ENCODE measurements around the gene EPS15. TPM values are rescaled to one million over a fixed set of nuclear protein-coding genes. Genes with fewer than 3 reads are reported as not detected.
A peak's percentile ranks its signal among the peaks of the same experiment; 100 is the strongest.
"Not testable (repeated sequence)": the region's sequence is repeated elsewhere in the genome, so short reads cannot be mapped to it uniquely, and the experiment has no call there.

The EPS15 gene
- total RNA-seq, 4 donors from 2014 or later = 53.5 to 106 (median 74.2) TPM

GRCh38 chr1:51414811-51415210, 104.3 kb downstream of the EPS15 start:
- TF ChIP-seq CTCF (IDR thresholded peaks at IDR 0.05) (no peak), POLR2A (IDR thresholded peaks at IDR 0.05) (no peak)
- Histone ChIP-seq H3K9me3 (no peaks in the 10 kb centered on the region), H3K27me3 (no peaks in the 10 kb centered on the region), H3K36me3 (peaks cover 0 to 8% of the 10 kb centered on the region in 2 donors), H3K4me3 (no peak overlapping the region), H3K27ac (no peak overlapping the region), H3K4me1 (peaks cover 0 to 13% (median 5%) of the 10 kb centered on the region in 3 donors)
- ATAC-seq = no peak

GRCh38 chr1:51411820-51412219, 107.2 kb downstream of the EPS15 start:
- H3K27ac ChIP-seq, H3K4me3 ChIP-seq, H3K4me1 ChIP-seq, H3K27me3 ChIP-seq, H3K9me3 ChIP-seq, ATAC-seq: not testable (repeated sequence)
- H3K36me3 ChIP-seq = peaks cover 0 to 32% of the 10 kb centered on the region in 2 donors
- 96 to 100% methylated on average over 5 of the region's 5 CpGs for WGBS, 2 donors (ENCODE audit: low coverage in 1 of 2)

GRCh38 chr1:51410568-51411460, 108.3 kb downstream of the EPS15 start:
- peaks cover 0 to 42% of the 10 kb centered on the region in 2 donors for H3K36me3 ChIP-seq
- TF ChIP-seq POLR2A (IDR thresholded peaks at IDR 0.05) = no peak
- no peak for TF ChIP-seq EP300 (IDR thresholded peaks at IDR 0.05)
- TF ChIP-seq CTCF (IDR thresholded peaks at IDR 0.05) = no peak
- TF ChIP-seq POLR2AphosphoS5 (IDR thresholded peaks at IDR 0.05) = no peak
- H3K9me3 ChIP-seq = no peaks in the 10 kb centered on the region
- no peak overlapping the region for H3K4me3 ChIP-seq
- peak overlapping the region in 1 of 4 donors; percentile 29 for H3K27ac ChIP-seq
- ATAC-seq = no peak
- 56 to 70% methylated on average over 5 of the region's 5 CpGs for WGBS, 2 donors (ENCODE audit: low coverage in 1 of 2)
- H3K27me3 ChIP-seq = no peaks in the 10 kb centered on the region
- peaks cover 0 to 9% (median 3%) of the 10 kb centered on the region in 3 donors for H3K4me1 ChIP-seq

- peaks cover under 1 to 50% of the 10 kb centered on the region in 2 donors for H3K36me3 ChIP-seq
- not testable (repeated sequence) for H3K27ac ChIP-seq, H3K4me3 ChIP-seq, H3K27me3 ChIP-seq, H3K4me1 ChIP-seq, ATAC-seq, H3K9me3 ChIP-seq
- WGBS, 2 donors (ENCODE audit: low coverage in 1 of 2) = 79 to 92% methylated on average over 2 to 7 of the region's 7 CpGs
Measured at GRCh38 chr1:51409755-51410541, 109.1 kb downstream of the EPS15 start.

GRCh38 chr1:51392241-51392640, 126.8 kb downstream of the EPS15 start:
- Histone ChIP-seq H3K27ac (no peak overlapping the region), H3K9me3 (no peaks in the 10 kb centered on the region), H3K4me1 (no peaks in the 10 kb centered on the region), H3K36me3 (peaks cover 3 to 55% of the 10 kb centered on the region in 2 donors), H3K27me3 (no peaks in the 10 kb centered on the region), H3K4me3 (no peak overlapping the region)
- WGBS, 2 donors (ENCODE audit: low coverage in 1 of 2) = 89 to 96% methylated on average over 1 of the region's 1 CpG
- TF ChIP-seq POLR2A (IDR thresholded peaks at IDR 0.05) (no peak), EP300 (IDR thresholded peaks at IDR 0.05) (no peak), POLR2AphosphoS5 (IDR thresholded peaks at IDR 0.05) (no peak), CTCF (IDR thresholded peaks at IDR 0.05) (no peak)
- no peak for ATAC-seq

GRCh38 chr1:51390641-51391040, 128.4 kb downstream of the EPS15 start:
- 81% methylated on average over 2 of the region's 2 CpGs; no CpG with 5 or more reads in 1 of the 2 donors for WGBS, 2 donors (ENCODE audit: low coverage in 1 of 2)
- H3K36me3 ChIP-seq = peaks cover 0 to 48% of the 10 kb centered on the region in 2 donors

GRCh38 chr1:51387288-51387687, 131.8 kb downstream of the EPS15 start:
- H3K27ac ChIP-seq, H3K4me1 ChIP-seq, H3K9me3 ChIP-seq, H3K4me3 ChIP-seq, ATAC-seq, H3K27me3 ChIP-seq: not testable (repeated sequence)
- no CpG with 5 or more reads among the region's 3 CpGs for WGBS, 2 donors (ENCODE audit: low coverage in 1 of 2)
- H3K36me3 ChIP-seq = peaks cover 0 to 49% of the 10 kb centered on the region in 2 donors

More at GRCh38 chr1:51390641-51391040, 128.4 kb downstream of the EPS15 start:
- not testable (repeated sequence) for H3K27ac ChIP-seq, H3K4me1 ChIP-seq, H3K9me3 ChIP-seq, ATAC-seq, H3K4me3 ChIP-seq, H3K27me3 ChIP-seq

GRCh38 chr1:51386259-51386658, 132.8 kb downstream of the EPS15 start:
- H3K4me1 ChIP-seq, H3K4me3 ChIP-seq, H3K27ac ChIP-seq, H3K9me3 ChIP-seq, ATAC-seq, H3K27me3 ChIP-seq: not testable (repeated sequence)
- WGBS, 2 donors (ENCODE audit: low coverage in 1 of 2) = 100% methylated on average over 5 of the region's 5 CpGs; no CpG with 5 or more reads in 1 of the 2 donors
- H3K36me3 ChIP-seq = peaks cover 0 to 39% of the 10 kb centered on the region in 2 donors

Data from gastroesophageal sphincter (tissue), 4 donors.